Testis (tissue), 3 donors: ENCODE results near the gene NFATC1. TPM values are rescaled to one million over a fixed set of nuclear protein-coding genes. Genes with fewer than 3 reads are reported as not detected.

Experiments used
- DNase-seq: peaks from one replicate; pipeline ENCODE4 v3.0.0-alpha.2; 2019
- H3K27ac ChIP-seq, 2 donors: fragments of 200-600 bp; sonication (generic); one replicate each; pipeline ENCODE4 v1.5.1; 2019
- H3K27me3 ChIP-seq: fragments of 200-600 bp; sonication (generic); one replicate; pipeline ENCODE4 v1.5.1; 2019
- H3K36me3 ChIP-seq: fragments of 200-600 bp; sonication (generic); one replicate; pipeline ENCODE4 v1.5.1; 2017; ENCODE audit warnings: low read depth; ENCODE audit errors: missing control alignments
- H3K4me1 ChIP-seq: fragments of 200-600 bp; sonication (generic); one replicate; pipeline ENCODE4 v1.5.1; 2019
- H3K4me3 ChIP-seq, 2 donors: fragments of 200-600 bp; sonication (generic); one replicate each; pipeline ENCODE4 v1.5.1; 2017 to 2019
- H3K9me3 ChIP-seq: fragments of 200-600 bp; sonication (generic); one replicate; pipeline ENCODE4 v1.5.1; 2017
- POLR2A ChIP-seq: fragments of 450-650 bp; IDR thresholded peaks from one replicate; pipeline ENCODE4 v1.6.1; 2017; ENCODE audit warnings: antibody characterized with exemption, mild to moderate bottlenecking, moderate library complexity
- WGBS, 2 donors: methylation state at CpG; one replicate each; pipeline ENCODE4 v1.1.5; 2018; 5-methylcytosine and 5-hydroxymethylcytosine counted together
- intact Hi-C: fragments of 100-400 bp; cut with DNase I; formaldehyde crosslinking; loops from one replicate; pipeline ENCODE4 v1.15.1; 2023; ENCODE audit warnings: low total_unique reads
- polyA plus RNA-seq: library from polyadenylated mRNA; stranded (reverse); fragments of 350-450 nt; fragmentation: Illumina TruSeq; extraction: RNeasy Lipid Tissue Mini Kit (QIAGEN cat#74804); gene quantifications from one replicate; pipeline ENCODE4 v1.2.3, GENCODE V29; 2014; ENCODE audit warnings: low read depth, low replicate concordance; ENCODE audit not compliant: insufficient read depth
- total RNA-seq, 2 donors: library from RNA; depleted of rRNA; stranded (reverse); fragments of >200 nt; gene quantifications; one replicate each; pipeline ENCODE4 v1.2.3, GENCODE V29; 2016
- TF ChIP-seq, protein P1 (sequence below), 3 experiments: fragments of 450-650 bp in 2 of 3; fragments of 200-600 bp in 1 of 3; sonication (generic) in 1 of 3; IDR thresholded peaks; one replicate each; pipeline ENCODE4 v1.5.1; 2016 to 2019; ENCODE audit warnings: antibody characterized with exemption in 3 of 3, mild to moderate bottlenecking in 2 of 3, moderate library complexity in 1 of 3

Gene NFATC1
- total and polyA plus RNA-seq, 3 donors from 2014 or later: 22.2 to 28.1 (median 27.5) TPM

DNA sequence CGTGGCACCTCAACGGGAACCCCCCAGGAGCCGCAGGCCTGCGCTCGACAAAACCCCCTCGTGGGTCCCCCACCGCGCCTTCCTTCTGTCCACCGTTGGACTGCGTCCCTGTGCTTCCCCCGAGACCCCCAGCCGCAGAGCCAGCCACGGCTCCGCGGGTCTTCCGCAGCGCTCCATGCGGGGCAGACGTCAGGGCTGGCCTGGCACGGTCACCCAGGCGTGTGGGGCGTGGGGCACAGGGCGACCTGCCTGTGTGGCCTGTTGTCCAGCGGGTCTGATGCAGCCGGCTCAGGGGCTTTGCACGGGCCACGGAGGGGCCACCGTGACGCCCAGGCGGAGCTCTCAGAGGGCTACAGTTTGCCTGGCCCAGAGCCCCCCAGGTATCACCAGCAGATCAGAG, 11.0 kb downstream of the NFATC1 start:
- H3K27ac ChIP-seq: peak overlapping the region in 1 of 2 donors; percentile 66
- no peak for TF ChIP-seq POLR2A
- TF ChIP-seq, protein P1, sequence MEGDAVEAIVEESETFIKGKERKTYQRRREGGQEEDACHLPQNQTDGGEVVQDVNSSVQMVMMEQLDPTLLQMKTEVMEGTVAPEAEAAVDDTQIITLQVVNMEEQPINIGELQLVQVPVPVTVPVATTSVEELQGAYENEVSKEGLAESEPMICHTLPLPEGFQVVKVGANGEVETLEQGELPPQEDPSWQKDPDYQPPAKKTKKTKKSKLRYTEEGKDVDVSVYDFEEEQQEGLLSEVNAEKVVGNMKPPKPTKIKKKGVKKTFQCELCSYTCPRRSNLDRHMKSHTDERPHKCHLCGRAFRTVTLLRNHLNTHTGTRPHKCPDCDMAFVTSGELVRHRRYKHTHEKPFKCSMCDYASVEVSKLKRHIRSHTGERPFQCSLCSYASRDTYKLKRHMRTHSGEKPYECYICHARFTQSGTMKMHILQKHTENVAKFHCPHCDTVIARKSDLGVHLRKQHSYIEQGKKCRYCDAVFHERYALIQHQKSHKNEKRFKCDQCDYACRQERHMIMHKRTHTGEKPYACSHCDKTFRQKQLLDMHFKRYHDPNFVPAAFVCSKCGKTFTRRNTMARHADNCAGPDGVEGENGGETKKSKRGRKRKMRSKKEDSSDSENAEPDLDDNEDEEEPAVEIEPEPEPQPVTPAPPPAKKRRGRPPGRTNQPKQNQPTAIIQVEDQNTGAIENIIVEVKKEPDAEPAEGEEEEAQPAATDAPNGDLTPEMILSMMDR (IDR thresholded peaks at IDR 0.05): no peak
- H3K36me3 ChIP-seq: no peaks in the 10 kb centered on the region
- intact Hi-C loops: no loop called here
- no peak overlapping the region for H3K4me3 ChIP-seq
- 92 to 96% methylated on average over 13 to 30 of the region's 30 CpGs for WGBS, 2 donors
- no peak for DNase-seq
- peaks cover 11% of the 10 kb centered on the region for H3K4me1 ChIP-seq
- no peaks in the 10 kb centered on the region for H3K9me3 ChIP-seq
- no peaks in the 10 kb centered on the region for H3K27me3 ChIP-seq

DNA sequence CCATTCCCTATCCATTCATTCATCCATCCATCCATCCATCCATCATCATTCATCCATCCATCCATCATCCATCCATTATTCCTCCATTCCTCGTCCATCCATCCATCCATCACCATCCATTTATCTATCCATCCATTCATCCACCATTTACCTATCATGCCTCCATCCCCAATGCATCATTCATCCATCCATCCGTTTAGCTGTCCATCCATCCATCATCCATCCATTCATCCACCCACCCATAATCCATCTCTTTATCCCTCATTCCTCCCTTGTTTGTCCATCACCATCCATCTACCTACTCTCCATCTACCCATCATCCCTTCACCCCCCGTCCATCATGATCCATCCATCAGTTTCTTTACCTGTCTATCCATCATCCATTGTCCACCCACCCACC, 13.6 kb downstream of the NFATC1 start:
- no peak for DNase-seq
- peaks cover 6% of the 10 kb centered on the region for H3K4me1 ChIP-seq
- H3K4me3 ChIP-seq: no peak overlapping the region
- intact Hi-C loops: no loop called here
- TF ChIP-seq, protein P1 (IDR thresholded peaks at IDR 0.05): no peak
- no peak for TF ChIP-seq POLR2A
- WGBS, 2 donors: 76 to 93% methylated on average over 3 of the region's 3 CpGs
- H3K27ac ChIP-seq: no peak overlapping the region
- no peaks in the 10 kb centered on the region for H3K27me3 ChIP-seq
- no peaks in the 10 kb centered on the region for H3K9me3 ChIP-seq
- no peaks in the 10 kb centered on the region for H3K36me3 ChIP-seq

DNA sequence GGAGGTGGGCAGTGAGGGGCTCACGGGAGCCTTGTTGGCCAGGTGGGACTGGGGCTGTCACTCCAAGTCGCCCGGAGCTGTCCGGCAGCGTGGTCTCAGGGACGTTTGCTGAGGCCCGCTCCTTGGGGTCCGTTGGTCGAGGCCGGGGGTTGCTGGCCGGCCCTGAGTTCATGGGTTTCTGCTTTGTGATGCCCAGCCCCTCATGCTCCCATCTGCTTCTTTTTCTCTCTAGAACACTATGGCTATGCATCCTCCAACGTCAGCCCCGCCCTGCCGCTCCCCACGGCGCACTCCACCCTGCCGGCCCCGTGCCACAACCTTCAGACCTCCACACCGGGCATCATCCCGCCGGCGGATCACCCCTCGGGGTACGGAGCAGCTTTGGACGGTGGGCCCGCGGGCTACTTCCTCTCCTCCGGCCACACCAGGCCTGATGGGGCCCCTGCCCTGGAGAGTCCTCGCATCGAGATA, 14.5 kb downstream of the NFATC1 start:
- H3K36me3 ChIP-seq: no peaks in the 10 kb centered on the region
- H3K27ac ChIP-seq: no peak overlapping the region
- H3K4me1 ChIP-seq: peaks cover 4% of the 10 kb centered on the region
- WGBS, 2 donors: 93 to 96% methylated on average over 16 to 30 of the region's 30 CpGs
- H3K27me3 ChIP-seq: no peaks in the 10 kb centered on the region
- no peak overlapping the region for H3K4me3 ChIP-seq
- no peak for DNase-seq
- intact Hi-C loops: no loop called here
- H3K9me3 ChIP-seq: no peaks in the 10 kb centered on the region
- TF ChIP-seq, protein P1 (IDR thresholded peaks at IDR 0.05): no peak
- no peak for TF ChIP-seq POLR2A

DNA sequence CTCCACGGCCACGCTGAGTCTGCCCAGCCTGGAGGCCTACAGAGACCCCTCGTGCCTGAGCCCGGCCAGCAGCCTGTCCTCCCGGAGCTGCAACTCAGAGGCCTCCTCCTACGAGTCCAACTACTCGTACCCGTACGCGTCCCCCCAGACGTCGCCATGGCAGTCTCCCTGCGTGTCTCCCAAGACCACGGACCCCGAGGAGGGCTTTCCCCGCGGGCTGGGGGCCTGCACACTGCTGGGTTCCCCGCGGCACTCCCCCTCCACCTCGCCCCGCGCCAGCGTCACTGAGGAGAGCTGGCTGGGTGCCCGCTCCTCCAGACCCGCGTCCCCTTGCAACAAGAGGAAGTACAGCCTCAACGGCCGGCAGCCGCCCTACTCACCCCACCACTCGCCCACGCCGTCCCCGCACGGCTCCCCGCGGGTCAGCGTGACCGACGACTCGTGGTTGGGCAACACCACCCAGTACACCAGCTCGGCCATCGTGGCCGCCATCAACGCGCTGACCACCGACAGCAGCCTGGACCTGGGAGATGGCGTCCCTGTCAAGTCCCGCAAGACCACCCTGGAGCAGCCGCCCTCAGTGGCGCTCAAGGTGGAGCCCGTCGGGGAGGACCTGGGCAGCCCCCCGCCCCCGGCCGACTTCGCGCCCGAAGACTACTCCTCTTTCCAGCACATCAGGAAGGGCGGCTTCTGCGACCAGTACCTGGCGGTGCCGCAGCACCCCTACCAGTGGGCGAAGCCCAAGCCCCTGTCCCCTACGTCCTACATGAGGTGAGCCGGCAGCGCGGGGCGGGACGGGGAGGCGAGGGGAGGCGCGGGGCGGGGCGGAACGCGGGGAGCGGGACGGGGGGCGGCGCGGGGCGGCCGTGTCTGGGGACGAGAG, 15.2 kb downstream of the NFATC1 start:
- 91 to 94% methylated on average over 67 to 84 of the region's 84 CpGs for WGBS, 2 donors
- H3K4me3 ChIP-seq: no peak overlapping the region
- peaks cover 4% of the 10 kb centered on the region for H3K4me1 ChIP-seq
- DNase-seq: no peak
- no peaks in the 10 kb centered on the region for H3K27me3 ChIP-seq
- intact Hi-C loops: no loop called here
- no peak overlapping the region for H3K27ac ChIP-seq
- H3K36me3 ChIP-seq: no peaks in the 10 kb centered on the region
- TF ChIP-seq, protein P1 (IDR thresholded peaks at IDR 0.05): no peak
- no peak for TF ChIP-seq POLR2A
- no peaks in the 10 kb centered on the region for H3K9me3 ChIP-seq
